ENCODE data around the gene ABHD17C.

DNA sequence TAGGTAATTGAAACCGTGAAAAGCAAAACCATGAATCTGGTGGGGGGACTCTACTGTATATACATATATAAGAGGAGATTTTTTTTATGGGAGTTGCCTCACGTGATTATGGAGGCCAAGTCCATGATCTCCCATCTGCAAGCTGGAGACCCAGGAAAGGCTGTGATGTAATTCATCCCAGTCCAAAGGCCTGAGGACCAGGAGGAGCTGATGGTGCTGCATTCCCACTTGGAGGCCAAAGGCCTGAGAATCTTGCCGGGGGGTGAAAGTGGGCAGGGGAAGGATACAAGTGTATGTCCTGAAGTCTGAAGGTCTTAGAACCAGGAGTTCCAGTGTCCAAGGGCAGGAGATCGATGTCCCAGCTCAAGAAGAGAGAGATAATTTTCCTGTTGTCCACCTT, 47.0 kb downstream of the ABHD17C start:
- no peak for TF ChIP-seq POLR2A (IDR thresholded peaks at IDR 0.05; ENCODE audit: low read depth, low read length)
- no peak for TF ChIP-seq POLR2AphosphoS5 (IDR thresholded peaks at IDR 0.05; ENCODE audit: low read depth, low read length)
